Panc1 (cell line): Measurements from ENCODE around the gene ADSL. TPM values are rescaled to one million over a fixed set of nuclear protein-coding genes. Genes with fewer than 3 reads are reported as not detected.

Source experiments
- ATAC-seq: fragments of 200-7000 bp; cut with Tn5 transposase; 2 replicates; pipeline ENCODE4 v1.9.1; 2020; ENCODE audit warnings: mild to moderate bottlenecking, moderate library complexity
- BruUV-seq: library from RNA; stranded (reverse); fragments of 400-500 nt; replicated peaks from 2 replicates; lab custom pipeline; 2021; lab: Mats Ljungman, UMichigan
- CTCF ChIA-PET: fragments of 300-600 bp; sonication (Branson Sonifier 250); formaldehyde crosslinking; loops from one replicate; lab custom pipeline; 2022; ENCODE audit warnings: antibody characterized with exemption; lab: Charles Lee
- POLR2A ChIA-PET: fragments of 300-600 bp; sonication (Branson Sonifier 250); formaldehyde crosslinking; loops from one replicate; lab custom pipeline; 2022; ENCODE audit warnings: antibody characterized with exemption; lab: Charles Lee
- DNase-seq: peaks from one replicate; pipeline ENCODE4 v3.0.0-alpha.2; 2010; ENCODE audit warnings: low read depth, low spot score
- H3K27ac ChIP-seq: 2 replicates; pipeline ENCODE4 v1.5.1; 2011; ENCODE audit warnings: mild to moderate bottlenecking, low read length, inconsistent platforms
- H3K27me3 ChIP-seq: fragments of 200-500 bp; sonication (Bioruptor generic); 2 replicates; pipeline ENCODE4 v1.6.0; 2014; ENCODE audit warnings: low read length, inconsistent platforms; ENCODE audit not compliant: control insufficient read depth, insufficient read depth
- H3K36me3 ChIP-seq: fragments of 200-500 bp; sonication (Bioruptor generic); 2 replicates; pipeline ENCODE4 v1.5.1; 2014; ENCODE audit warnings: inconsistent platforms, mild to moderate bottlenecking, low read length, moderate library complexity; ENCODE audit not compliant: control insufficient read depth, insufficient read depth
- H3K4me1 ChIP-seq: 2 replicates; pipeline ENCODE4 v1.5.1; 2011; ENCODE audit warnings: inconsistent platforms, mild to moderate bottlenecking, low read length, moderate library complexity; ENCODE audit not compliant: control insufficient read depth, insufficient read depth
- H3K4me3 ChIP-seq, 2 experiments: 2 replicates each; pipeline ENCODE4 v1.5.1; 2011 to 2012; ENCODE audit warnings: low read depth in 2 of 2, low read length in 2 of 2, mild to moderate bottlenecking in 2 of 2, inconsistent platforms in 1 of 2, moderate library complexity in 1 of 2
- H3K9me3 ChIP-seq: fragments of 200-500 bp; sonication (Bioruptor generic); 2 replicates; pipeline ENCODE4 v1.5.1; 2014; ENCODE audit warnings: low read depth, mild to moderate bottlenecking, inconsistent platforms, low read length, moderate library complexity; ENCODE audit not compliant: control insufficient read depth, insufficient read depth
- POLR2AphosphoS5 ChIP-seq: IDR thresholded peaks from 2 replicates; pipeline ENCODE4 v1.6.1; 2012; ENCODE audit warnings: mild to moderate bottlenecking, low read depth, low read length, moderate library complexity
- SIN3A ChIP-seq: IDR thresholded peaks from 2 replicates; pipeline ENCODE4 v1.6.1; 2012; ENCODE audit warnings: low read depth, mild to moderate bottlenecking, low read length, moderate library complexity, borderline replicate concordance; ENCODE audit not compliant: insufficient read depth
- TCF7L2 ChIP-seq: IDR thresholded peaks from 2 replicates; pipeline ENCODE4 v1.6.1; 2011; ENCODE audit warnings: mild to moderate bottlenecking, low read depth, low read length, inconsistent platforms
- in situ Hi-C: cut with HindIII; loops from 2 replicates; pipeline ENCODE4 v1.10.0; 2016; ENCODE audit warnings: low sequenced_read_pairs, low pct_unique_long_range_greater_than_20kb
- intact Hi-C: fragments of 100-400 bp; cut with micrococcal nuclease; formaldehyde crosslinking; loops from one replicate; pipeline ENCODE4 v1.10.0; 2022; ENCODE audit not compliant: unreplicated experiment
- total RNA-seq: library from RNA; stranded (reverse); gene quantifications from one replicate; pipeline ENCODE4 v1.2.1, GENCODE V29; 2021; ENCODE audit not compliant: unreplicated experiment
- TF ChIP-seq, protein P1 (sequence below), 2 experiments: IDR thresholded peaks; 2 replicates each; pipeline ENCODE4 v1.6.1; 2011 to 2012; ENCODE audit warnings: low read depth in 2 of 2, control low read depth in 1 of 2, low read length in 1 of 2, mild to moderate bottlenecking in 1 of 2, moderate library complexity in 1 of 2; ENCODE audit not compliant: insufficient read depth in 1 of 2
- TF ChIP-seq, protein P2 (sequence below): fragments of 450-650 bp; IDR thresholded peaks from 2 replicates; pipeline ENCODE4 v1.5.1; 2017; ENCODE audit warnings: mild to moderate bottlenecking

ADSL gene
- total RNA-seq, 1 experiment from 2014 or later, result 107 TPM

DNA sequence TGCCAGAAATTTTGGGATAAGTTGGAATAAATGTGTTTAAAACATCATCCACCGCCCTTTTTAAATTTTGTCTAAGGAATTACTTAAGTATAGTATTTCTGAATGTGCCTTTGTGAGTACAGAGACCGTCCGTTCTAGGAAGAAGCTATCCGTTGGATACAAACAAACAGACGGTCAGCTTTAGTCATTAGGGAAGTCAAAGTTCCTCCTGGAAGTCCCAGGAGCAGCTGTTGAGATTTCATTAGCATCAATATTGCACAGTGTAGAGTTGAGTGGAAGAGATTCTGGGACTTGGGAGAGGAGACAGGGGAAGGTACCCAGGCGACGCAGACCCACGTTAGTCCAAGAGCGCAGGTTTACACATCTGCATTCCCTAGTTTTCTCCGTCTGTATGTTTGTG, 15.7 kb upstream of the ADSL start:
- TF ChIP-seq SIN3A, result no peak
- TF ChIP-seq, protein P1, sequence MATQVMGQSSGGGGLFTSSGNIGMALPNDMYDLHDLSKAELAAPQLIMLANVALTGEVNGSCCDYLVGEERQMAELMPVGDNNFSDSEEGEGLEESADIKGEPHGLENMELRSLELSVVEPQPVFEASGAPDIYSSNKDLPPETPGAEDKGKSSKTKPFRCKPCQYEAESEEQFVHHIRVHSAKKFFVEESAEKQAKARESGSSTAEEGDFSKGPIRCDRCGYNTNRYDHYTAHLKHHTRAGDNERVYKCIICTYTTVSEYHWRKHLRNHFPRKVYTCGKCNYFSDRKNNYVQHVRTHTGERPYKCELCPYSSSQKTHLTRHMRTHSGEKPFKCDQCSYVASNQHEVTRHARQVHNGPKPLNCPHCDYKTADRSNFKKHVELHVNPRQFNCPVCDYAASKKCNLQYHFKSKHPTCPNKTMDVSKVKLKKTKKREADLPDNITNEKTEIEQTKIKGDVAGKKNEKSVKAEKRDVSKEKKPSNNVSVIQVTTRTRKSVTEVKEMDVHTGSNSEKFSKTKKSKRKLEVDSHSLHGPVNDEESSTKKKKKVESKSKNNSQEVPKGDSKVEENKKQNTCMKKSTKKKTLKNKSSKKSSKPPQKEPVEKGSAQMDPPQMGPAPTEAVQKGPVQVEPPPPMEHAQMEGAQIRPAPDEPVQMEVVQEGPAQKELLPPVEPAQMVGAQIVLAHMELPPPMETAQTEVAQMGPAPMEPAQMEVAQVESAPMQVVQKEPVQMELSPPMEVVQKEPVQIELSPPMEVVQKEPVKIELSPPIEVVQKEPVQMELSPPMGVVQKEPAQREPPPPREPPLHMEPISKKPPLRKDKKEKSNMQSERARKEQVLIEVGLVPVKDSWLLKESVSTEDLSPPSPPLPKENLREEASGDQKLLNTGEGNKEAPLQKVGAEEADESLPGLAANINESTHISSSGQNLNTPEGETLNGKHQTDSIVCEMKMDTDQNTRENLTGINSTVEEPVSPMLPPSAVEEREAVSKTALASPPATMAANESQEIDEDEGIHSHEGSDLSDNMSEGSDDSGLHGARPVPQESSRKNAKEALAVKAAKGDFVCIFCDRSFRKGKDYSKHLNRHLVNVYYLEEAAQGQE (IDR thresholded peaks at IDR 0.05; ENCODE audit: insufficient read depth in 1 of 2, low read depth in 2 of 2, low read length in 1 of 2), result no peak
- no peak for TF ChIP-seq POLR2AphosphoS5
- TF ChIP-seq, protein P2, sequence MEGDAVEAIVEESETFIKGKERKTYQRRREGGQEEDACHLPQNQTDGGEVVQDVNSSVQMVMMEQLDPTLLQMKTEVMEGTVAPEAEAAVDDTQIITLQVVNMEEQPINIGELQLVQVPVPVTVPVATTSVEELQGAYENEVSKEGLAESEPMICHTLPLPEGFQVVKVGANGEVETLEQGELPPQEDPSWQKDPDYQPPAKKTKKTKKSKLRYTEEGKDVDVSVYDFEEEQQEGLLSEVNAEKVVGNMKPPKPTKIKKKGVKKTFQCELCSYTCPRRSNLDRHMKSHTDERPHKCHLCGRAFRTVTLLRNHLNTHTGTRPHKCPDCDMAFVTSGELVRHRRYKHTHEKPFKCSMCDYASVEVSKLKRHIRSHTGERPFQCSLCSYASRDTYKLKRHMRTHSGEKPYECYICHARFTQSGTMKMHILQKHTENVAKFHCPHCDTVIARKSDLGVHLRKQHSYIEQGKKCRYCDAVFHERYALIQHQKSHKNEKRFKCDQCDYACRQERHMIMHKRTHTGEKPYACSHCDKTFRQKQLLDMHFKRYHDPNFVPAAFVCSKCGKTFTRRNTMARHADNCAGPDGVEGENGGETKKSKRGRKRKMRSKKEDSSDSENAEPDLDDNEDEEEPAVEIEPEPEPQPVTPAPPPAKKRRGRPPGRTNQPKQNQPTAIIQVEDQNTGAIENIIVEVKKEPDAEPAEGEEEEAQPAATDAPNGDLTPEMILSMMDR, result no peak
- no peak for TF ChIP-seq TCF7L2
- no TSS peak for BruUV-seq
- in situ Hi-C loops (no loop called here), intact Hi-C loops (no loop called here)
- POLR2A ChIA-PET, result interaction anchor here (0.5 kb wide), 1 partner anchor 398 kb away, joined by 10 read pairs; no protein-coding TSS in a partner anchor
- no peak for DNase-seq
- ATAC-seq, result no peak
- Histone ChIP-seq H3K4me1 (no peaks in the 10 kb centered on the region), H3K4me3 (no peak overlapping the region), H3K27me3 (no peaks in the 10 kb centered on the region), H3K9me3 (no peaks in the 10 kb centered on the region), H3K36me3 (no peaks in the 10 kb centered on the region), H3K27ac (no peak overlapping the region)
- CTCF ChIA-PET, result no interaction called here

DNA sequence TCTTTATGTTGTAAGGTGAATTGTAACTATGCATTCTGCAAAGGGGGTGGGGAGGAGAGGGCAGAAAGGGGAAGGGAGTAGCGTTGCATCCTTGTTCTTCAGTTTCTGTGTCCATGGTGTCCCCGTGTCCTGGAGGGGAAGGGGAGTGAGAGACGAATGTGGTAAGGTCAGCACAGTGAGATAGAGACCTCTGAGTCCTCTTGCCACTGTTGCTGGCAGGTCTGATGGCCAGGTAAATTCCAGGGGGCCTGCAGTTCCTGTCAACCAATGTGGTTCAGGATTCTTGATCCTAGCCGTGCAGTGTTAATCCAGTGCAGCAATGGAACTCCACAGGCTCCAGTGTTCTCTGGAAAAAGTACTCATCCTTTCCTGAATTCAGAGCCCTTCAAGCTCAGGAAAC, 14.6 kb upstream of the ADSL start:
- ChIA-PET POLR2A (no interaction called here), CTCF (no interaction called here)
- H3K27ac ChIP-seq, result no peak overlapping the region
- H3K9me3 ChIP-seq, result no peaks in the 10 kb centered on the region
- H3K4me3 ChIP-seq, result no peak overlapping the region
- H3K27me3 ChIP-seq, result no peaks in the 10 kb centered on the region
- intact Hi-C loops, result no loop called here
- in situ Hi-C loops, result no loop called here
- no TSS peak for BruUV-seq
- no peak for DNase-seq
- no peak for TF ChIP-seq POLR2AphosphoS5
- TF ChIP-seq, protein P1 (IDR thresholded peaks at IDR 0.05; ENCODE audit: insufficient read depth in 1 of 2, low read depth in 2 of 2, low read length in 1 of 2), result no peak
- TF ChIP-seq, protein P2, result no peak
- TF ChIP-seq TCF7L2, result no peak
- TF ChIP-seq SIN3A, result no peak
- no peaks in the 10 kb centered on the region for H3K4me1 ChIP-seq
- ATAC-seq, result no peak
- no peaks in the 10 kb centered on the region for H3K36me3 ChIP-seq
